ENCODE data around the gene PICALM. TPM values are rescaled to one million over a fixed set of nuclear protein-coding genes. Genes with fewer than 3 reads are reported as not detected.

The PICALM gene
- total and polyA plus RNA-seq, 2 of the 13 experiments (the other 11 are each of a cell fraction or from before 2014, with no cell fraction given) = 97.6 to 154 TPM

- TF ChIP-seq GLMP (CRISPR knock-in tag; IDR thresholded peaks at IDR 0.05; ENCODE audit: borderline replicate concordance) (no peak), SMC3 (IDR thresholded peaks at IDR 0.05; ENCODE audit: low read length) (no peak), ZNF496 (CRISPR knock-in tag; IDR thresholded peaks at IDR 0.05; ENCODE audit: insufficient replicate concordance) (no peak), ETV5 (CRISPR knock-in tag; IDR thresholded peaks at IDR 0.05; ENCODE audit: borderline replicate concordance) (peak; percentile 78; the same call in 1 of the 2 replicates), AHR (CRISPR knock-in tag; IDR thresholded peaks at IDR 0.05) (no peak), GATAD1 (CRISPR knock-in tag; IDR thresholded peaks at IDR 0.05) (peak; percentile 32; the same call in 1 of the 2 replicates), ZNF253 (CRISPR knock-in tag; IDR thresholded peaks at IDR 0.05; ENCODE audit: borderline replicate concordance) (no peak), ZNF644 (CRISPR knock-in tag; IDR thresholded peaks at IDR 0.05; ENCODE audit: low read depth) (0 out of 2 replicates have a peak, but pooled peaks have one; percentile 55), ZNF224 (CRISPR knock-in tag; IDR thresholded peaks at IDR 0.05) (no peak), SMARCC2 (IDR thresholded peaks at IDR 0.05) (no peak), SMAD9 (CRISPR knock-in tag; IDR thresholded peaks at IDR 0.05) (no peak), ZNF790 (CRISPR knock-in tag; IDR thresholded peaks at IDR 0.05; ENCODE audit: borderline replicate concordance) (peak; percentile 100), BCLAF1 (IDR thresholded peaks at IDR 0.05) (no peak), NONO (IDR thresholded peaks at IDR 0.05) (no peak), NONO (CRISPR knock-in tag; conservative IDR thresholded peaks at IDR 0.05) (no peak), ELF1 (CRISPR knock-in tag; IDR thresholded peaks at IDR 0.05) (no peak), HNRNPK (IDR thresholded peaks at IDR 0.05; ENCODE audit: low read depth, low read length, poor library complexity, severe bottlenecking) (no peak), FOXA3 (CRISPR knock-in tag; IDR thresholded peaks at IDR 0.05) (peak; percentile 82)
- TF ChIP-seq, protein P1, sequence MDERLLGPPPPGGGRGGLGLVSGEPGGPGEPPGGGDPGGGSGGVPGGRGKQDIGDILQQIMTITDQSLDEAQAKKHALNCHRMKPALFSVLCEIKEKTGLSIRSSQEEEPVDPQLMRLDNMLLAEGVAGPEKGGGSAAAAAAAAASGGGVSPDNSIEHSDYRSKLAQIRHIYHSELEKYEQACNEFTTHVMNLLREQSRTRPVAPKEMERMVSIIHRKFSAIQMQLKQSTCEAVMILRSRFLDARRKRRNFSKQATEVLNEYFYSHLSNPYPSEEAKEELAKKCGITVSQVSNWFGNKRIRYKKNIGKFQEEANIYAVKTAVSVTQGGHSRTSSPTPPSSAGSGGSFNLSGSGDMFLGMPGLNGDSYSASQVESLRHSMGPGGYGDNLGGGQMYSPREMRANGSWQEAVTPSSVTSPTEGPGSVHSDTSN (CRISPR knock-in tag; IDR thresholded peaks at IDR 0.05) = no peak
- TF ChIP-seq, protein P2, sequence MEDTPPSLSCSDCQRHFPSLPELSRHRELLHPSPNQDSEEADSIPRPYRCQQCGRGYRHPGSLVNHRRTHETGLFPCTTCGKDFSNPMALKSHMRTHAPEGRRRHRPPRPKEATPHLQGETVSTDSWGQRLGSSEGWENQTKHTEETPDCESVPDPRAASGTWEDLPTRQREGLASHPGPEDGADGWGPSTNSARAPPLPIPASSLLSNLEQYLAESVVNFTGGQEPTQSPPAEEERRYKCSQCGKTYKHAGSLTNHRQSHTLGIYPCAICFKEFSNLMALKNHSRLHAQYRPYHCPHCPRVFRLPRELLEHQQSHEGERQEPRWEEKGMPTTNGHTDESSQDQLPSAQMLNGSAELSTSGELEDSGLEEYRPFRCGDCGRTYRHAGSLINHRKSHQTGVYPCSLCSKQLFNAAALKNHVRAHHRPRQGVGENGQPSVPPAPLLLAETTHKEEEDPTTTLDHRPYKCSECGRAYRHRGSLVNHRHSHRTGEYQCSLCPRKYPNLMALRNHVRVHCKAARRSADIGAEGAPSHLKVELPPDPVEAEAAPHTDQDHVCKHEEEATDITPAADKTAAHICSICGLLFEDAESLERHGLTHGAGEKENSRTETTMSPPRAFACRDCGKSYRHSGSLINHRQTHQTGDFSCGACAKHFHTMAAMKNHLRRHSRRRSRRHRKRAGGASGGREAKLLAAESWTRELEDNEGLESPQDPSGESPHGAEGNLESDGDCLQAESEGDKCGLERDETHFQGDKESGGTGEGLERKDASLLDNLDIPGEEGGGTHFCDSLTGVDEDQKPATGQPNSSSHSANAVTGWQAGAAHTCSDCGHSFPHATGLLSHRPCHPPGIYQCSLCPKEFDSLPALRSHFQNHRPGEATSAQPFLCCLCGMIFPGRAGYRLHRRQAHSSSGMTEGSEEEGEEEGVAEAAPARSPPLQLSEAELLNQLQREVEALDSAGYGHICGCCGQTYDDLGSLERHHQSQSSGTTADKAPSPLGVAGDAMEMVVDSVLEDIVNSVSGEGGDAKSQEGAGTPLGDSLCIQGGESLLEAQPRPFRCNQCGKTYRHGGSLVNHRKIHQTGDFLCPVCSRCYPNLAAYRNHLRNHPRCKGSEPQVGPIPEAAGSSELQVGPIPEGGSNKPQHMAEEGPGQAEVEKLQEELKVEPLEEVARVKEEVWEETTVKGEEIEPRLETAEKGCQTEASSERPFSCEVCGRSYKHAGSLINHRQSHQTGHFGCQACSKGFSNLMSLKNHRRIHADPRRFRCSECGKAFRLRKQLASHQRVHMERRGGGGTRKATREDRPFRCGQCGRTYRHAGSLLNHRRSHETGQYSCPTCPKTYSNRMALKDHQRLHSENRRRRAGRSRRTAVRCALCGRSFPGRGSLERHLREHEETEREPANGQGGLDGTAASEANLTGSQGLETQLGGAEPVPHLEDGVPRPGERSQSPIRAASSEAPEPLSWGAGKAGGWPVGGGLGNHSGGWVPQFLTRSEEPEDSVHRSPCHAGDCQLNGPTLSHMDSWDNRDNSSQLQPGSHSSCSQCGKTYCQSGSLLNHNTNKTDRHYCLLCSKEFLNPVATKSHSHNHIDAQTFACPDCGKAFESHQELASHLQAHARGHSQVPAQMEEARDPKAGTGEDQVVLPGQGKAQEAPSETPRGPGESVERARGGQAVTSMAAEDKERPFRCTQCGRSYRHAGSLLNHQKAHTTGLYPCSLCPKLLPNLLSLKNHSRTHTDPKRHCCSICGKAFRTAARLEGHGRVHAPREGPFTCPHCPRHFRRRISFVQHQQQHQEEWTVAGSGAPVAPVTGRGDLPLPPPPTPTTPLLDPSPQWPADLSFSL (CRISPR knock-in tag; IDR thresholded peaks at IDR 0.05) = no peak
Measured at GRCh38 chr11:85923455-85923854, 145.4 kb downstream of the PICALM start (continued).
